ENCODE results near the gene ITGAV. TPM values are rescaled to one million over a fixed set of nuclear protein-coding genes. Genes with fewer than 3 reads are reported as not detected.

ITGAV gene
- total and polyA plus RNA-seq, 4 donors: 6.6 to 31.3 (median 12.0) TPM

- H3K4me1 ChIP-seq (ENCODE audit: control insufficient read depth in 4 of 4, insufficient read depth in 4 of 4, low read length in 3 of 4): peaks cover 0 to 20% (median 9%) of the 10 kb centered on the region in 4 donors
- H3K9ac ChIP-seq (ENCODE audit: low read depth in 1 of 2, low read length in 2 of 2): peak overlapping the region; percentile 83 to 84
- H3K9me3 ChIP-seq (ENCODE audit: control insufficient read depth in 4 of 4, low read length in 3 of 4): no peaks in the 10 kb centered on the region
- TF ChIP-seq REST (IDR thresholded peaks at IDR 0.05) (no peak), RAD21 (IDR thresholded peaks at IDR 0.05) (peak in 1 of 2 donors; percentile 6)
- 7% methylated on average over 17 of the region's 17 CpGs for WGBS
- no peak for DNase-seq (ENCODE audit: low spot score)
- H3K27me3 ChIP-seq (ENCODE audit: control insufficient read depth in 4 of 4, insufficient read depth in 4 of 4, low read length in 3 of 4): no peaks in the 10 kb centered on the region
- peak overlapping the region; percentile 84 to 93 for H3K27ac ChIP-seq (ENCODE audit: low read depth in 1 of 2, low read length in 2 of 2)
- H3K36me3 ChIP-seq (ENCODE audit: control insufficient read depth in 4 of 4, insufficient read depth in 3 of 4, low read depth in 1 of 4, low read length in 3 of 4): no peaks in the 10 kb centered on the region
- H3K4me3 ChIP-seq (ENCODE audit: low read depth in 1 of 3, low read length in 3 of 3): peak overlapping the region; percentile 60 to 83 (median 74)
Observed at GRCh38 chr2:186590759-186591505, 1.1 kb downstream of the ITGAV start.

- 48% methylated on average over 3 of the region's 3 CpGs for WGBS
- no peak for DNase-seq (ENCODE audit: low spot score)
- no peak for TF ChIP-seq REST (IDR thresholded peaks at IDR 0.05)
- TF ChIP-seq JUND (IDR thresholded peaks at IDR 0.05): no peak
- TF ChIP-seq ATF3 (IDR thresholded peaks at IDR 0.05): no peak
- TF ChIP-seq YY1 (IDR thresholded peaks at IDR 0.05): no peak
- no peak for TF ChIP-seq CTCF (IDR thresholded peaks at IDR 0.05; ENCODE audit: low read depth, low read length, missing input control)
- TF ChIP-seq RAD21 (IDR thresholded peaks at IDR 0.05): no peak
- TF ChIP-seq HNF4G (IDR thresholded peaks at IDR 0.05): no peak
- Histone ChIP-seq H3K4me3 (ENCODE audit: low read depth in 1 of 3, low read length in 3 of 3) (peak overlapping the region; percentile 60 to 83 (median 74)), H3K27me3 (ENCODE audit: control insufficient read depth in 4 of 4, insufficient read depth in 4 of 4, low read length in 3 of 4) (no peaks in the 10 kb centered on the region), H3K36me3 (ENCODE audit: control insufficient read depth in 4 of 4, insufficient read depth in 3 of 4, low read depth in 1 of 4, low read length in 3 of 4) (no peaks in the 10 kb centered on the region), H3K4me1 (ENCODE audit: control insufficient read depth in 4 of 4, insufficient read depth in 4 of 4, low read length in 3 of 4) (peaks cover 0 to 20% (median 9%) of the 10 kb centered on the region in 4 donors), H3K9me3 (ENCODE audit: control insufficient read depth in 4 of 4, low read length in 3 of 4) (no peaks in the 10 kb centered on the region), H3K9ac (ENCODE audit: low read depth in 1 of 2, low read length in 2 of 2) (peak overlapping the region in 1 of 2 donors; percentile 83), H3K27ac (ENCODE audit: low read depth in 1 of 2, low read length in 2 of 2) (peak overlapping the region; percentile 13 to 84)
Observed at GRCh38 chr2:186591506-186591890, 1.6 kb downstream of the ITGAV start.

Data from liver (tissue), 9 donors.